Brain microvascular endothelial cell (primary cell): Measurements from ENCODE around the gene KCNQ1.

Source experiments
- DNase-seq: peaks from one replicate; pipeline ENCODE4 v3.0.0-alpha.2; 2020
- H3K27ac ChIP-seq: fragments of 250-450 bp; sonication (Bioruptor Pico); 2 replicates; pipeline ENCODE4 v1.5.1; 2020; ENCODE audit warnings: mild to moderate bottlenecking, moderate library complexity
- H3K27me3 ChIP-seq: fragments of 250-450 bp; sonication (Bioruptor Pico); replicated peaks from 2 replicates; pipeline ENCODE4 v1.5.1; 2020; ENCODE audit warnings: mild to moderate bottlenecking
- H3K36me3 ChIP-seq: fragments of 250-450 bp; sonication (Bioruptor Pico); replicated peaks from 2 replicates; pipeline ENCODE4 v1.5.1; 2020; ENCODE audit warnings: mild to moderate bottlenecking
- H3K4me3 ChIP-seq: 2 replicates; pipeline ENCODE4 v1.5.1; 2011; ENCODE audit warnings: low read depth, mild to moderate bottlenecking, control low read depth, low read length, moderate library complexity
- in situ Hi-C: cut with HindIII; loops from 2 replicates; pipeline ENCODE4 v1.10.0; 2017; ENCODE audit warnings: low sequenced_read_pairs, low pct_ligation_motif_present
- TF ChIP-seq, protein P1 (sequence below): IDR thresholded peaks from 2 replicates; pipeline ENCODE4 v1.5.1; 2011; ENCODE audit warnings: low read depth, mild to moderate bottlenecking, moderate library complexity, low read length, control low read depth, inconsistent platforms; ENCODE audit errors: missing control alignments

Gene KCNQ1

DNA sequence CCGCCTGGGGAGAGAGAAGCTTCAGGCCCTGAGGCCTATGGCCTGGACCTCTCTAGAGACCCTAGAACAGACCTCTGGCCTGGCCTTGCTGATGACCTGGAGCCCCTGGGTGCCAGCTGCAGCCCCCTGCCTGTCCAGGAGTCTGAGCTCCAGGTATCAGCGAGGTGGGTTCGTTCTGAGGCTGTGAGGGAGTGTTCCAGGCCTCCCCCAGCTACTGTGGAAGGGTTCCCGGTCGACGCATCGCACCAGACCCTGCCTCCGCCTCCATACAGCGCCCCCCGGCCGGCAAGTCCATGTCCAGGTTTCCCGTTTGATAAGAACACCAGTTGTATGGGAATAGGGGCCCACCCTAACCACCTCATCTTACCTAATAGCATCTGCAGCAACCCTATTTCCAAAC is 111.1 kb downstream of the KCNQ1 start:
- TF ChIP-seq, protein P1, sequence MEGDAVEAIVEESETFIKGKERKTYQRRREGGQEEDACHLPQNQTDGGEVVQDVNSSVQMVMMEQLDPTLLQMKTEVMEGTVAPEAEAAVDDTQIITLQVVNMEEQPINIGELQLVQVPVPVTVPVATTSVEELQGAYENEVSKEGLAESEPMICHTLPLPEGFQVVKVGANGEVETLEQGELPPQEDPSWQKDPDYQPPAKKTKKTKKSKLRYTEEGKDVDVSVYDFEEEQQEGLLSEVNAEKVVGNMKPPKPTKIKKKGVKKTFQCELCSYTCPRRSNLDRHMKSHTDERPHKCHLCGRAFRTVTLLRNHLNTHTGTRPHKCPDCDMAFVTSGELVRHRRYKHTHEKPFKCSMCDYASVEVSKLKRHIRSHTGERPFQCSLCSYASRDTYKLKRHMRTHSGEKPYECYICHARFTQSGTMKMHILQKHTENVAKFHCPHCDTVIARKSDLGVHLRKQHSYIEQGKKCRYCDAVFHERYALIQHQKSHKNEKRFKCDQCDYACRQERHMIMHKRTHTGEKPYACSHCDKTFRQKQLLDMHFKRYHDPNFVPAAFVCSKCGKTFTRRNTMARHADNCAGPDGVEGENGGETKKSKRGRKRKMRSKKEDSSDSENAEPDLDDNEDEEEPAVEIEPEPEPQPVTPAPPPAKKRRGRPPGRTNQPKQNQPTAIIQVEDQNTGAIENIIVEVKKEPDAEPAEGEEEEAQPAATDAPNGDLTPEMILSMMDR: no peak
- Histone ChIP-seq H3K27ac (no peak overlapping the region), H3K4me3 (no peak overlapping the region), H3K36me3 (no peaks in the 10 kb centered on the region), H3K27me3 (peaks cover 3% of the 10 kb centered on the region)
- in situ Hi-C loops: no loop called here
- DNase-seq: no peak

DNA sequence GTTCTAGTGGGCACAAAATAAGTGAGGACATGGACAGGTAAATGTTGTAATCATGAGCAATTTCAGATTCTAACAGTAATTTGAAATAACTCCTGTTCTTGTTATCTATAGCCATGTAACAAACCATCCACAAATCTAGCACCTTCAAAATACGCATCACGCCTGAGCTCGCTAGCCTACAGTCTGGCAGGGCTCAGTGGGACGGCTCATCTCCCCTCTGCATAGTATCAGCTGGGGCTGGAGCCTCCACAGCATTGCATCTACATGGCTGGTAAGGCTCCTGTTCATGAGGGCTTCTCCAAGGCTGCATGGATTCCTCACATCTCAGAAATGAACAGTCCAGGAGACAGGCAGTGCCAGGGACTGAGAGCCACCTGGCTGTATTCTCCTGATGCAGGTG is 112.6 kb downstream of the KCNQ1 start:
- no peaks in the 10 kb centered on the region for H3K36me3 ChIP-seq
- DNase-seq: no peak
- in situ Hi-C loops: no loop called here
- H3K4me3 ChIP-seq: no peak overlapping the region
- H3K27ac ChIP-seq: no peak overlapping the region
- H3K27me3 ChIP-seq: no peaks in the 10 kb centered on the region
- TF ChIP-seq, protein P1: no peak

DNA sequence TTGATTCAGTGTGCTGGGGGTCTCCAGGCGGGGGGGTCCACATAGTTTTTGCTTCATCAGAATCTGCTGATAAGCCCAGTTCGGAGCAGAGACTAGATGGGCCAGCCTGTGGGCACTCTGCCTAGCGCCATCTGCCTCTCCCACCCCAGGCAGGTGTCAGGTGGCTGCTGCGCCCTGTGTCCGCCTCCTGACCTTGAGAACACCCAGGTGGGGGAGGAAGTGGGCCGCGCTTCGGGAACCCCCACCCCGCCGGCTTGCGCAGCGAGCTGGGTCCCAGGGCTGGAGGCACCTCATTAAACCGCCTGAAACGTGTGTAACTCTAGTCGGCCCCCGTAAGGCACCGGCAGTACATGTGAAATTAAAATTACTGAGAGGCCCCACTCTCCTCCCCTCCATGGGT is 113.6 kb downstream of the KCNQ1 start:
- Histone ChIP-seq H3K27ac (no peak overlapping the region), H3K27me3 (no peaks in the 10 kb centered on the region), H3K36me3 (no peaks in the 10 kb centered on the region), H3K4me3 (no peak overlapping the region)
- in situ Hi-C loops: no loop called here
- DNase-seq: no peak
- TF ChIP-seq, protein P1: no peak

DNA sequence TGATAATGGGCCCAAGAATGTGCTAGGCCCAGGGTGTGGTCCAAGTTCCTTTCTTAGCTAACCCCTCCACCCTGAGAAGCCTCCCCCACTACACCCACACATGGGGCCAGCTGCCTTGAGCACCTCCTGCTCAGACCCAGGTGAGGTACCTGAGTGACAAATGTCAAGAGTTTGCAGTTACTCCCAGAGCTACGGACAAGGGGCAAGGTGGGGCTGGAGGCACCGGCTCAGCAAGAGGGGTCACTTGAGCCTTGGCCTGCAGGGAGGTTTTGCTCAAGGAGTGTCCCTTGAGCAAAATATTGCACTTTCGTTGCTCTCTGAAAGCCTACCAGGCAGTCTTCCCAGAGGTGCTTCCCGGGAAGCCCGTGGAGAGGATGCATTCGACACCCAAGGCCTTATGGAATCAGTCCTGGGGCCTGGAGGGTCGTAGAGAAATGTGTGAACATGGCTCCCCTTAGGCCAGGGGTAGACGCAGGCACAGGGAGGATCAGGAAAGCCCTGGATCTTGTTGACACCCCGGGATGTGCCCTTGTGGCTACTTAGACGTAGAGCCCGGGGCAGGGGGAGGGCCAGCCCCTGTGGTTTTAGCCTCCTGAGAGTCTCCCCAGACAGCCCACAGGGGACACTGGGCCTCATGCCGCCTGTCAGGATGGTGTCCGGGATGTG is 114.2 kb downstream of the KCNQ1 start:
- in situ Hi-C loops: no loop called here
- DNase-seq: no peak
- Histone ChIP-seq H3K4me3 (no peak overlapping the region), H3K36me3 (no peaks in the 10 kb centered on the region), H3K27me3 (no peaks in the 10 kb centered on the region), H3K27ac (no peak overlapping the region)
- TF ChIP-seq, protein P1: no peak

DNA sequence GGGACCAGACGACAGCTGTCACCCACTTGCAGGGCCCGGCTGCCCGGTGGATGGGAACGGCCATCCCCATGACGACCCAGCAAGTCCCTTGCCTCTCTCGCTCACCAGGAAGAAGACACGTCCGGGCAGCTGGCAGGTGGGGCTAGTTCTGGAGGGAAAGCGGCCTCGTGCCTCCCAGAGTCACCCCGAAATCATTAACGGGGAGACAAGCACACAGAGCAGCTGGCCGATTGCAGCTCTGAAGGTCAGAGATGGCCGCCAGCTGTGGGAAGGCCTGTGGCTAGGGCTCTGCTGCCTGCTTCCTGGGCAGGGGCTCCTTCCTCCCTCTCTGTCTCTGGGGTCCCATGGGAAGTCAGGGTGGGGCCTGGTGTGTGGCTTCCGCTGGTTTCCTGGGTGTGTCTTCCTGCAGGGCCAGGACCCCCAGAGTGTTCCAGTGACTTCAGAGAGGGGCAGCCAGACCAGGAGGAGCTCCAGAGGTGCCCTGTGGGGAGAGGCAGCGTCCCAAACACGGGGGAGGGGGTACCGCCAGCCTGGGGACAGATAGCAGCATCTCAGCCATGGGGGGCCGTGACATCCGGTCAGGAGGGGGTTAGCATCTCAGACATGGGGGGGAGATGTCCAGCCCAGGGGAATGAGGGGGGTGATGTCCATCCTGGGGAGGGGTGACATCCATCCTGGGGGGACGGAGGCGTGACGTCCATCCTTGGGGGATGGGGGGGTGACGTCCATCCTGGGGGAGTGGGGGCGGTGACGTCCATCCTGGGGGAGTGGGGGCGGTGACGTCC is 114.9 kb downstream of the KCNQ1 start:
- H3K4me3 ChIP-seq: no peak overlapping the region
- in situ Hi-C loops: no loop called here

More for the DNA sequence above, 114.9 kb downstream of the KCNQ1 start:
- Histone ChIP-seq H3K36me3 (no peaks in the 10 kb centered on the region), H3K27me3 (no peaks in the 10 kb centered on the region), H3K27ac (no peak overlapping the region)
- TF ChIP-seq, protein P1: no peak
- no peak for DNase-seq
